Erythroblast (primary cell): ENCODE results near the gene PGAM4.

Source experiments
- GATA1 ChIP-seq: IDR thresholded peaks from 2 replicates; pipeline ENCODE4 v1.6.1; 2011; ENCODE audit warnings: low read depth, mild to moderate bottlenecking, control low read depth, low read length, moderate library complexity
- POLR2A ChIP-seq: IDR thresholded peaks from 2 replicates; pipeline ENCODE4 v1.6.1; 2011; ENCODE audit warnings: mild to moderate bottlenecking, low read length

- TF ChIP-seq POLR2A (no peak), GATA1 (no peak)
Measured at GRCh38 chrX:77966361-77966760, 3.1 kb downstream of the PGAM4 start.
